ENCODE measurements around the gene ADGRL3. TPM values are rescaled to one million over a fixed set of nuclear protein-coding genes. Genes with fewer than 3 reads are reported as not detected.

Gene ADGRL3
- total and polyA plus RNA-seq, 2 donors (not counting 1 experiment from before 2014, with no cell fraction given): not detected

- TF ChIP-seq EZH2 (IDR thresholded peaks at IDR 0.05; ENCODE audit: borderline replicate concordance, insufficient read depth, low read depth, low read length, poor library complexity, severe bottlenecking) (no peak), CTCF (IDR thresholded peaks at IDR 0.05) (no peak)
- Histone ChIP-seq H4K20me1 (ENCODE audit: control insufficient read depth, insufficient read depth, low read length, poor library complexity, severe bottlenecking) (no peaks in the 10 kb centered on the region), H3K4me3 (ENCODE audit: control extremely low read depth in 1 of 5, extremely low read depth in 1 of 5, insufficient read depth in 1 of 5, low read depth in 2 of 5, low read length in 4 of 5) (no peak overlapping the region), H3K4me1 (ENCODE audit: control insufficient read depth in 2 of 2, insufficient read depth in 2 of 2, low read length in 2 of 2) (no peaks in the 10 kb centered on the region), H3K36me3 (replicated peaks in 1 of 2; ENCODE audit: control extremely low read depth in 1 of 2, control insufficient read depth in 1 of 2, extremely low read depth in 1 of 2, insufficient read depth in 2 of 2, low read length in 1 of 2) (no peaks in the 10 kb centered on the region), H3K27ac (ENCODE audit: low read length in 2 of 2) (no peak overlapping the region), H3K9me3 (ENCODE audit: control extremely low read depth in 1 of 3, control insufficient read depth in 2 of 3, insufficient read depth in 1 of 3, low read length in 2 of 3) (peaks cover 0 to 4% (median 0%) of the 10 kb centered on the region in 3 donors), H3K4me2 (replicated peaks; ENCODE audit: low read depth, low read length, poor library complexity, severe bottlenecking) (no peak overlapping the region), H3K79me2 (ENCODE audit: control insufficient read depth, insufficient read depth, low read length) (no peaks in the 10 kb centered on the region), H2AFZ (ENCODE audit: insufficient read depth, low read depth, low read length, poor library complexity, severe bottlenecking) (no peak overlapping the region), H3K9ac (ENCODE audit: low read length) (no peak overlapping the region), H3K27me3 (replicated peaks in 1 of 4; ENCODE audit: control extremely low read depth in 1 of 4, control insufficient read depth in 3 of 4, insufficient read depth in 4 of 4, low read length in 3 of 4) (no peaks in the 10 kb centered on the region)
- Mint-ChIP-seq H3K27ac (no peak overlapping the region), H3K27me3 (no peaks in the 10 kb centered on the region), H3K9me3 (ENCODE audit: insufficient read depth) (no peaks in the 10 kb centered on the region), H3K4me1 (no peaks in the 10 kb centered on the region), H3K4me3 (no peak overlapping the region)
- CTCF ChIA-PET: no interaction called here
- DNase-seq (no peak), ATAC-seq (ENCODE audit: low read depth) (no peak)
- intact Hi-C loops (cut with micrococcal nuclease): no loop called here
- POLR2A ChIA-PET: no interaction called here
- WGBS (ENCODE audit: insufficient coverage): no CpG with 5 or more reads among the region's 2 CpGs
Observed at GRCh38 chr4:61375301-61375700, 175.2 kb downstream of the ADGRL3 start.

GRCh38 chr4:61376301-61376700, 176.2 kb downstream of the ADGRL3 start:
- Mint-ChIP-seq H3K4me1 (no peaks in the 10 kb centered on the region), H3K27ac (no peak overlapping the region), H3K27me3 (no peaks in the 10 kb centered on the region), H3K4me3 (no peak overlapping the region), H3K9me3 (ENCODE audit: insufficient read depth) (no peaks in the 10 kb centered on the region)
- ATAC-seq (ENCODE audit: low read depth): no peak
- no peak overlapping the region for H3K4me3 ChIP-seq (ENCODE audit: control extremely low read depth in 1 of 5, extremely low read depth in 1 of 5, insufficient read depth in 1 of 5, low read depth in 2 of 5, low read length in 4 of 5)
- no peak overlapping the region for H3K27ac ChIP-seq (ENCODE audit: low read length in 2 of 2)
- no peaks in the 10 kb centered on the region for H3K27me3 ChIP-seq (replicated peaks in 1 of 4; ENCODE audit: control extremely low read depth in 1 of 4, control insufficient read depth in 3 of 4, insufficient read depth in 4 of 4, low read length in 3 of 4)
- H3K4me2 ChIP-seq (replicated peaks; ENCODE audit: low read depth, low read length, poor library complexity, severe bottlenecking): no peak overlapping the region
- H3K79me2 ChIP-seq (ENCODE audit: control insufficient read depth, insufficient read depth, low read length): no peaks in the 10 kb centered on the region
- H2AFZ ChIP-seq (ENCODE audit: insufficient read depth, low read depth, low read length, poor library complexity, severe bottlenecking): no peak overlapping the region
- DNase-seq: no peak
- intact Hi-C loops (cut with micrococcal nuclease): no loop called here
- H3K9ac ChIP-seq (ENCODE audit: low read length): no peak overlapping the region
- POLR2A ChIA-PET: no interaction called here
- no peaks in the 10 kb centered on the region for H3K36me3 ChIP-seq (replicated peaks in 1 of 2; ENCODE audit: control extremely low read depth in 1 of 2, control insufficient read depth in 1 of 2, extremely low read depth in 1 of 2, insufficient read depth in 2 of 2, low read length in 1 of 2)
- TF ChIP-seq CTCF (IDR thresholded peaks at IDR 0.05) (no peak), EZH2 (IDR thresholded peaks at IDR 0.05; ENCODE audit: borderline replicate concordance, insufficient read depth, low read depth, low read length, poor library complexity, severe bottlenecking) (no peak)
- H3K9me3 ChIP-seq (ENCODE audit: control extremely low read depth in 1 of 3, control insufficient read depth in 2 of 3, insufficient read depth in 1 of 3, low read length in 2 of 3): peaks cover 0 to 4% (median 0%) of the 10 kb centered on the region in 3 donors
- no peaks in the 10 kb centered on the region for H4K20me1 ChIP-seq (ENCODE audit: control insufficient read depth, insufficient read depth, low read length, poor library complexity, severe bottlenecking)
- no peaks in the 10 kb centered on the region for H3K4me1 ChIP-seq (ENCODE audit: control insufficient read depth in 2 of 2, insufficient read depth in 2 of 2, low read length in 2 of 2)
- whole genome bisulfite sequencing (ENCODE audit: insufficient coverage): 88% methylated on average over 3 of the region's 3 CpGs
- CTCF ChIA-PET: no interaction called here

All from B cell (primary cell).